ENCODE data around the gene DMPK. TPM values are rescaled to one million over a fixed set of nuclear protein-coding genes. Genes with fewer than 3 reads are reported as not detected.

DMPK gene, protein sequence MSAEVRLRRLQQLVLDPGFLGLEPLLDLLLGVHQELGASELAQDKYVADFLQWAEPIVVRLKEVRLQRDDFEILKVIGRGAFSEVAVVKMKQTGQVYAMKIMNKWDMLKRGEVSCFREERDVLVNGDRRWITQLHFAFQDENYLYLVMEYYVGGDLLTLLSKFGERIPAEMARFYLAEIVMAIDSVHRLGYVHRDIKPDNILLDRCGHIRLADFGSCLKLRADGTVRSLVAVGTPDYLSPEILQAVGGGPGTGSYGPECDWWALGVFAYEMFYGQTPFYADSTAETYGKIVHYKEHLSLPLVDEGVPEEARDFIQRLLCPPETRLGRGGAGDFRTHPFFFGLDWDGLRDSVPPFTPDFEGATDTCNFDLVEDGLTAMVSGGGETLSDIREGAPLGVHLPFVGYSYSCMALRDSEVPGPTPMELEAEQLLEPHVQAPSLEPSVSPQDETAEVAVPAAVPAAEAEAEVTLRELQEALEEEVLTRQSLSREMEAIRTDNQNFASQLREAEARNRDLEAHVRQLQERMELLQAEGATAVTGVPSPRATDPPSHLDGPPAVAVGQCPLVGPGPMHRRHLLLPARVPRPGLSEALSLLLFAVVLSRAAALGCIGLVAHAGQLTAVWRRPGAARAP
- 275 TPM for total RNA-seq
- long read RNA-seq, transcript DMPK-204 (15 exons, 2,754 nt) = minor isoform, 20 of 442 reads
- long read RNA-seq, transcript DMPK-201 (15 exons, 2,787 nt) = major isoform, 67 of 442 reads
- long read RNA-seq, transcript DMPK-215 (1 exons, 1,410 nt) = minor isoform, 16 of 442 reads
- long read RNA-seq, transcript DMPK-205 (15 exons, 2,548 nt) = minor isoform, 11 of 442 reads
- long read RNA-seq, partial matches to known transcripts = 87 of 442 reads
- long read RNA-seq, other reads (novel, unspliced or antisense) = 227 of 442 reads

DNA sequence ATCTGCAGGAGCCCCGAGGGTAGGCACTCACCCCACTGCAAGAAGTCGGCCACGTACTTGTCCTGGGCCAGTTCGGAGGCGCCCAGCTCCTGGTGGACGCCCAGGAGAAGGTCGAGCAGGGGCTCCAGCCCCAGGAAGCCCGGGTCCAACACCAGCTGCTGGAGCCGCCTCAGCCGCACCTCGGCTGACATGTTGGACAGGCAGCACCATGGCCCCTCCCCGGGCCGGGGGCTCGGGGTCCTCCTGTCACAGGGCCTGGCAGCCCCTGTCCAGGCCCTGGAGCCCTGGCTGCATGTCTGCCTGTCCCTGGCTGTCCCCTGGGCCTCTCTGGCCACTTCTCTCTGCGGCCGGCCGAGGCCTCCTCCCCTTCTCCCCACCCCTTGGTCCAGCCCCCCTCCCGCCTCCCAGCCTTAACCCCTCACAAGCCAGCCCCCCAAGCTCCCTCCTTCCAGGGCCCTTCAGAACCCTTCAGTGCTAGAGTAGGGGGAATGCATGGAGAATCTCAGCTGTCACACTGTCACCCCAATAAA, at the start of gene DMPK:
Gene DMPK, minus strand, starts transcription at position 329 of the 530 bp plus-strand sequence. Its CDS starts 138 bp downstream, at position 191.
- peak; percentile 75 for ATAC-seq
- intact Hi-C loops (cut with micrococcal nuclease) = no loop called here
- peak; percentile 80 for DNase-seq

DNA sequence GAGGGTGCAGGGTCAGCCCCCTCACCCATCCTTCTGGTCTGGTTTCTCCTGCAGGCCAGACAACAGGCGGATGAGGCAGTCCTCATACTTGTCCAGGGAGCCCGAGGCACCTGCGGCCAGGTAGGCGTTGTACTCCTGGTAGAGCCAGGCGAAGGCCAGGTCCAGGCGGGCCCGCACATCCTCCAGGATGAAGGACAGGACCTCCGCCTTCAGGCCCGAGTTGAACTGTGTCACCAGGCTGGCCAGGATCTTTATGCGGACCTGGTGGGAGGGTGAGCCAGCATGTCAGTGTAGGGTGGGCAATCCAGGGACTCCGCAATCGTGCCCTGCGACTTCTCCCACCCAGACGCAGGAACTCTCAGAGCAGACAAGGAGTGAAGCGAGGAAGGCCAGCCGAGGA, 46.7 kb upstream of the DMPK start:
- DNase-seq (no peak), ATAC-seq (no peak)
- intact Hi-C loops (cut with micrococcal nuclease) = no loop called here

DNA sequence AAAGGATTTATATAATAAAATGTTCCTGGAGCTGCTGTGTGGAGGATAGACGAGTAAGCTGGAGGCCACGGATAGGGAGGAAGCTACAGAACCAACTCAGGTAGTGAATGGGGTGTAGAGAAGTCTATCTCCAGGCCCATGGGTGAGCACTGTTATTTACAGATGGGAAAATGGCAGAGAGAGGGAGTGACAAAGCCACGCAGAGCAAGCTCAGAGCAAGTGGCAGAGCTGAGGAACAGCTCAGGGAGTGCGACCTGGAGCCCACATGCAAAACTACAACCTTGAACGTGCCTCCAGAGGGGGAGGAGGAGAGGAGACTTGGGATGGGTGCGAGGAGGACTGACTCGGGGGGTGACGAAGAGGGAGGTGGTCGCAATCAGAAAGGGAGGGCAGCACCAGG, 46.2 kb upstream of the DMPK start:
- ATAC-seq = no peak
- DNase-seq = no peak
- intact Hi-C loops (cut with micrococcal nuclease) = no loop called here

DNA sequence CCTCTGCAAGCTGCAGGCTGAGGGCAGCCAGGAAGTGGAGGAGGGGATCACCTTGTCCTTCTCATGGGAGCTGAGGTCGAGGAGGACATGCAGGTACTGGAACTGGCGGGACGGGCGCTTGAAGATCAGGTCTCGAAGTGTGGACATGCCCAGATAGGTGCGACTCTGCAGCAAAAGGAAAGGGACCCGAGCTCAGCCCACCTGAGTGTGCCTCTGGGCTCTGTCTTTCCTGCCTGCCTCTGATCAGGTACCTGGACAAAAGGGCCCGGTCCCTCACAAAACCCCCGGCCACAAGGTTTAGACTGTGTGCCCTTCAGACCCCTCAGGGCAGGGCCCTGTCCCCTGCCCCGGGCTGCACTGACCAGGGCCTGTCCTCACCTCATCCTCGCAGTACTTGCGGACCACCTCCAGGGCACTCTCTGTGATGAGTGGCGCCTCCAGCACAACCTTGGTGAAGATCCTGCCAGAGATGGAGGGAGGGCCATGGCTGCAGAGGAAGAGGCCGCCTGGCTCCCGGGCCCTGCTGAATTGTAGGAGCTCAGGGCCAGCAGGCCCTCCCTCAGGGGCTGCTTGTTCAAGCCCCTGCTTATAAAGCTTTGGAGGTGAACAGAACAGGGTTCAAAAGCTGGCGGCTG, 45.3 kb upstream of the DMPK start:
- intact Hi-C loops (cut with micrococcal nuclease) = no loop called here
- ATAC-seq (no peak), DNase-seq (no peak)

DNA sequence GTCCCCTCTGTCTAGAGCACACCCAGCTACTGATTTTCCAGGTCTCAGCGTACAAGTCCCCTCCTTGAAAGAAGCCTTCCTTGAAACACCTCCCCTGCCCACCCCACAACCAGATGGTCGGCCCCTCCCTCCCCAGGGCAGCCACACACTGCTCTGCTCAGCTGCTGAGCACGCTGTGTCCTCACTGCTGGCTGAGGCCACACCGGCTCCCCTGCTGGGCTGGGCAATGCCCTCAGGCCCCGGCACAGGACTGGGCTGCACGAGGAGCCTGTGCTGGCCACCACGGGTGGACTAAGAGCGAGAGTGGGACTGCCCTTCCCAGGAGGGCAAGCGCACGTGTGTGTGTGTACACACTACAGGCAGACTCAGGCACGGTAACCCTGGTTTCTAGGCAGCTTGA, 44.6 kb upstream of the DMPK start:
- intact Hi-C loops (cut with micrococcal nuclease) = no loop called here
- ATAC-seq = no peak
- DNase-seq = no peak

DNA sequence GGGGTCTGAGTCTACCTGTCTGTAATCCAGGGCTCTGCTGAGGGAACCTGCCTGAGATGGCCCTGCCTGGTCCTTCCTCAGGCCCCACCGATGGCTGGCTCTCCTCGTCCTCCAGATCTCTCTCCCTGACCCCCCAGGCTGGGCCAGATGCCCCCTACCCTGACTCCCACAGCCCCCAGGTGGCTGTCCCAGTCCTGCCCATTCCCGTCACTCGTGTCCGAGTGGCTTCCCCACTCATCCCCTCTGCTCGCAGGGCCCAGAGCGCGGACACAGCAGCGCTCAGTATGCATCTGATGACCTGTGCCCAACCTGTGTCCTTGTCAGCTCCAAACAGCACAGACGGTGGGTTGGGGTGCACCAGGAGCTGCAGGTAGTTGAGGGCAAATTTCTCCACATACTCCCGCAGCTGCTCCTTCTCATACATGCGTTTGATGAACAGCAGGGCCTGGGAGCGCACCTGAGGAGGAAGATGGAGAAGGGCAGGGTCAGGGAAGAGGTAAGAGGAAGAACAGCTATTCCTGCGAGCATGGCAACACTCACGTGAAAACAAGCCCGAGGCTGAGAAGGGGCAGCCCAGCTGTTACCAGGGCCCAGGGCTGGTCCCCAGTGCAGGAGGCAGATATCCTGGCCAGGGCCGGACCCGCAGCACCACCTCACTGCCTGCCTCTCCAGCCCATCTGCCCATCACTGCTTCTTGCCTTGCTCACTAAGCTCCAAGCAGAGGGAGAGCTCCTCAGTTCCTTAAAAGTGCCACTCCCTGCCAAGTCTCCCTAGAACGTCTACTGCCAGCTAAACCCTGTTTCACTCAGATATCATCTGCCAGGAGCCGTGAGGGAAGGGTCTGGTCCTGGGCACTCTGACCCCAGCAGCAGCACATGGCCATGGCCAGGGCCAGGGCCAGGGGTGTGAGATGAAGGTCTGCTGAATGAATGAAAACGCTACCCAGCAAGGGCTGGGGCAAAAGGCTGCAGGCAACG, 43.9 kb upstream of the DMPK start:
- DNase-seq (no peak), ATAC-seq (no peak)
- intact Hi-C loops (cut with micrococcal nuclease) = no loop called here

DNA sequence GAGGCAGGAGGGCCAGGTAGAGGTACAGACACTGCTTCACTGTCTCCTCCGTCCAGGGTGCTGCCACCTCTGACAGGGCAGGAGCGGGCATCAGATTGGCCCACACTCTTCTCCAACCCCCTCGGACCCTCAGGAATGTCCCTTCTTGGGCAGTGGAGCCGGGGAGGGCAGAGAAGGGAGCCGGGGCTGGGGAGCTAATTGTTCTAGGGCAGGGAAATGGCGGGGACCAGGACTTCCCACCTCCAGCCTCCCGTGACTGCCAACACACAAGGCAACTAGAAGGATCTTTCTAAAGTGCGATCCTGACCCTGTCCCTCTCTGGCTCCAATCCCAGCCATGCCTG, 42.9 kb upstream of the DMPK start:
- DNase-seq = no peak
- ATAC-seq = no peak
- intact Hi-C loops (cut with micrococcal nuclease) = no loop called here

DNA sequence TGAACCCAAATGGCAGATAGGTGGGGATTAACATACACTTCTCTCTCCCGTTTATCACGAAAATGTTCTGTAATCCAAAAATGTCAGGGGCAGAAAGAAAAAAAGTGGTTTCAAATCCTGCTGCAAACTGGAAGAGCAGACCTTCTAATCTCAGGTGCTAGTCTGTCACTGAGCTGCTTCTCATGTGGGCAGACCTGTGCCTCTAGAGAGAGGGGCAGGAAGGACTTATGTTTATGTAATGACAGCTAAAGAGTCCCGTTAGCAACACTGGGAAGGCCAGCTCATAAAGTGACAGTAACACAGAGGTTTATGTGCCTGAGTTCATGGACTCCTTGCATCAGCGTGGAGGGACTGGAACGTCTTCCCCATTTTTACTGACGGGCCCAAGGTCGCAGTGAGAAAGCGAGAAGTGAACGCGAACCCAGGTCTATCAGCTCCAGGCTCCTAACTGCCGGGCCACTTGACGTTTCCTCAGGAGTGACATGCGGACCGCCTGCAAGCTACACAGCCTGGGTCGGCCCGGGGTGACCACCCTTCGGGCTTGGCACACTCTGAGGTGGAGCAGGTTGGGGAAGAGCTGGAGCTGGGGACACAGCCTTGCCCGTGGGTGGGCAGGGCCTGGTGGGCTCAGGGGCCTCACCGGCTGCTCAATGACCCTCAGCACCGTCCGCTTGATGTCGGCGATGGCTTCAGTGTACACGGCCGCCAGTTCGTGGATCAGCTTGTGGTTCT, 42.4 kb upstream of the DMPK start:
- intact Hi-C loops (cut with micrococcal nuclease) = no loop called here
- ATAC-seq = no peak
- DNase-seq = no peak

DNA sequence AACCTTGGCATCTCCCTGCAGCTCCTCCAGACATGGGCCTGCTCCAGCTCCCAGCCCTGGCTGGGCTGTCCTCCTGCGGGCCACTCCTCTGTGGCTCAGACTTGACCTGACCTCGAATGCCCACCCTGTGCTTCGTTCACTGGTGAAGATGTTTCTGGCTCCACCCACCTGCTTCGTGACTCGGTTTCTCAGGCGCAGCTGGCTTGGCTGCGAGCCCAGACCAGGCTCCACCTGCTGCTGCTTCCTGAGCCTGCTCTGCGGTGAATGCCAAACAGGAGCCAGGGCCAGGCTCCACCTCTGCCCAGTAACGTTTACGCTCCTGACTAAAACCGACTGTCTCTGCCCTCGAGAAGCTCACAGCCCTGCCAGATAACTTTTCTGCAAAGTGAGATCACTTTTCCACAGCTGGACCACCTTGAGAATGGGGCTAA, 41.8 kb upstream of the DMPK start:
- ATAC-seq = peak; percentile 12
- DNase-seq = no peak
- intact Hi-C loops (cut with micrococcal nuclease) = no loop called here

DNA sequence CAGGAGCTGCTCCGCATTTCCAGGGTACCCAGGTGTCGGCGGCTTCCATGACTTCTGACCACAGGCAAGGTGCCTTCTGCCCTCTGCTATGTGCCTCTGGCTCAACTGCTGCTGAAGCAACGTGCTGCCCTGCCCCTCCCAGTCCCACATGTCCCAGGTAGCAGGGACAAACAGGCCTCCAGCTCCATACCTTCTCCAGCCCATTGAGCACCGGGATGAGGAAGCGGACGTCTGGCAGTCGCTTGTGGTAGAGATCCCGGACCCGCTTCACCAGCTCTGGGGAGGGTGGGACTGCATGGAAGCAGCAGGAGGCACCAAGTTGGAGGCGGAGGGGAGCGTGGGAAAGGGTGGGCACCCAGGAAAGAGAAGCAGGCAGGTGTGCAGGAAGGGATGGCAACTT, 40.9 kb upstream of the DMPK start:
- intact Hi-C loops (cut with micrococcal nuclease) = no loop called here
- no peak for ATAC-seq
- no peak for DNase-seq

DNA sequence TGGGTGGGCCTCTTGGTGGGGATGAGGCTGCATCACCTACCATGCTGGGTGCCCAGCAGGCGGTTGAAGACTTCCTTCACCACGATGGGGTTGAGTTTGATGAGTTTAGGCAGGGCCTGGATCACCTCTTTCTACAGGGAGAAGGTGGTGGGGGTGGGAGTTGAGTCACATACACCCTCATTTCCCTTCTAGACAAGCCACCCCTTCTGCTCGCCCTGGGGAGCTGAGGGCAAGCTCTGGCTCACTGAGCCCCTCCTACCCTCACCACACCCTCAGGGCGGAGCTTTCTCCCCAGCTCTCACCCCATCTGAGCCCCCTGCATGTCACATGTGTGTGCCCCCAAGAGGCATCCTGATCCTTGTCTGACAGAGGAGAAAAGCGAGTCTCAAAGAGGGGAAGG, 40.4 kb upstream of the DMPK start:
- intact Hi-C loops (cut with micrococcal nuclease) = no loop called here
- no peak for ATAC-seq
- DNase-seq = no peak

DNA sequence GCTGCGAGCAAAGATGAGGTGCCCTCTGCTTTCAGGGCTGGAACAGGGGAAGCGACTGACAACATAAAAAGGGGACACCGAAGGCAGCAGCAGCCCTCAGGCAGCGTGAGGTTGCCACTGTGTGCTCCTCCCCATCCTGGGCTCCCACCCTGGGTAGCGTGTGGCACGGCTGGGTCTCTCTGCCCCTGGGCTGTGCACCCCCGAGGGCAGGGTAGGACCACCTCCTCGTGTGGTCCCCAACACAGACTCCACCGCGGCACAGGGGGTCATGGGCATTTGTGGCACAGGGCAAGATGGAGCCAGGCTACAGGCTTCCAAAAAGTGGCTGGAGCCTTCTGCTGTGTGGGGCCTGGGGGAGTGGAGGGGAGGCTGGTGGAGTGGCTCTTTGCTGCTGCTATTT, 39.3 kb upstream of the DMPK start:
- DNase-seq (no peak), ATAC-seq (no peak)
- intact Hi-C loops (cut with micrococcal nuclease) = no loop called here

DNA sequence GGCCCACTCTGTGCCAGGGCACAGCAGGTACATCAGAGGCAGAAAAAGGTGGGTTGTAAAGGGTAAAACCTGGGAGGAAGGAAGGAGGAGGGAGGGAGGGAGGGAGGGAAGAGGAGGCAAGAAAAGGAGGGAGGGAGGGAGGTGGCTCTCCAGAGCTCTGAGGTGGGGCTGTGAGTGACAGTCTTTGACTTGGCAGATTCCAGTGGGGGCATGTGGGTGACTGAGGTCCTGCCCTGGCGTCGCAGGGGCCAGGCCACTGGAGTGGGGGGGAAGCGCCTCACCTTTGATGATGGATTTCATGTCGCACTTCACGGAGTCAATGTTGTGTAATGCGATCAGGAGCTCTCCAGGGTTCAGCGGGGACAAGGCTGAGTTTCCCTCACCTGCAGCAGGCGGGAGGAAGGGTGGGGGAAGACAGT, 38.8 kb upstream of the DMPK start:
- ATAC-seq (no peak), DNase-seq (no peak)
- intact Hi-C loops (cut with micrococcal nuclease) = no loop called here

DNA sequence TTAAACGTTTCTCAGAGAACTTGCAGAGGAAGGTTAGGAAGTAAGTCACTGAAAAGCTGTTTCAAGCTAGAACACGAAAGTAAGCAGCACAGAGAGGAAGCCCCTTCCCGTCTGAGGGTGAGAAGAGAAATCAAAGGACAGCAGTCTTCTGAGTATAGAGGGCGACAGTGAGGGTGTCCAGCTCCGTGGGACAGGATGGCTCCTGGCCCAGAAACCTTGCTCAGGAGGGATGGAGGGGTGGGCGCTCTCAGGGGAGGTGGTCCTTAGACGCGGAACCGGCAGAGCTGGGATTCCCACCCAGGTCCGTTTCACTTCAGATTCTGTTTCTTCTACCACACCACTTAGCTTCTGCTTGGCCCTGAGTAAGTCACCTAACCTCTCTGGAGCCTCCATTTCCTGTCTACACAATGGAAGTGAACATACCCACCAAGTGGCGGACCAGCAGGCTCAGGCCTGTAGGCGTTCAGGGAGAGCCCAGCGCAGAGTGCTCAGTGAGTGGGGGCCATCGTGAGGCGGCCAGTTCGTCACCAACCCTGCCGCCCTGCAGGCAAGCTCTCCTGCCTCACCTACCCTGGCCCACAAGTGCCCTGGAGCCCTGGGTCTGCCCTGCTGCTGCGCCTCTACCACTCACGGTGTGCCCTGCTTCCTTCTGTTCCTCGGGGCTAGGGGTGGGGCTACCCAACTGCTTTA, 38.3 kb upstream of the DMPK start:
- ATAC-seq (no peak), DNase-seq (no peak)
- intact Hi-C loops (cut with micrococcal nuclease) = no loop called here

DNA sequence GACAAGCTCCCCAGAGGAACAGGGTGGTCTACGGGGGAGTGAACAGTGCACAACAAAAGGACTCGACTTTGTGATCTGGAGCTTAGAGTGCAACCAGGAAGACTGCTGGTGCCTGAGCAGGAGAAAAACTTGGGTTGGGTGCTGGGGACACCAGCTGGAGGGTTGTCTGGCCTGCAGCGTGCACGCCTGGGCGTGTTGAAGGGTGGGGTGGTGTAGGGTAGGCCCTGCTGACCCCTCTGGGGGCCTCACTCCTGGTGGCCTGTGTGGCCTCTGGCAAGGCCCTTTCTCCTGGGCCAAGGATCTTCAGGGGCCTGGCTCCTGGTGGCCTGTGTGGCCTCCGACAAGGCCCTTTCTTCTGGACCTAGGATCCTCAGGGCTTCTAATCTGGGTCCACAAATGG, 37.5 kb upstream of the DMPK start:
- intact Hi-C loops (cut with micrococcal nuclease) = no loop called here
- no peak for DNase-seq
- ATAC-seq = no peak

DNA sequence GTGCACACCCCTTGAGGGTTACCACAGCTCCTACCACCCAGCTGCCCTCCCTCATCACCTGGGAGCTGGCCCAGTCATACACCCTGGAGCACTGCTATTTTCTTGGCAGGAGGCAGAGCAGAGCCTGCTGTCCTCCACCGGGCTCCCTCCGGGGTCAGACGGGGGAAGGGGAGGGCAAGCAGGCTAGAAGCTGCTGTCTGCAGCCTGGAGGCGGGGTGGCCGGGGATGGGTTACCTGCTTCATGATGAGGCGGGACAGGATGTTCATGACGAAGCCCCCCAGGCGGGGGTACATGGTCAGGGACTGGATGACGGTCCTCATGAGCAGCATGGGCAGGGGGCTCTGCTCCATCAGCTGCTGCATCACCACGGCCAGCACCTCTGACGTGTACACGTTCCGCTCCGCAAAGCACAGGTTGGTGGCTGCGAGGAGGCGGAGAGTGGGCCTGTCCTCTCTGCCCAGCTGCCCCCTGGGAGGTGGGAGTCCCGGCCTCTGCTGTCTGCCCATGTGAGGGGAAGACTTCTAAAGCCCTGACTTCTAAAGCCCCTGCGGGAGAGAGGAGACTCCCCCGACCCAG, 35.5 kb upstream of the DMPK start:
- intact Hi-C loops (cut with micrococcal nuclease) = no loop called here
- ATAC-seq (peak; percentile 12), DNase-seq (no peak)

All from left ventricle myocardium superior (tissue), 1 donor.